HEK293 (cell line): ENCODE results near the gene BCORL1.

Experiments
- CTCF ChIA-PET: fragments of 350-600 bp; formaldehyde crosslinking; extraction: SDS; loops from one replicate; lab custom pipeline; 2021; ENCODE audit warnings: antibody characterized with exemption; lab: Yijun Ruan, JAX
- POLR2A ChIA-PET: fragments of 300-600 bp; formaldehyde crosslinking; extraction: SDS; loops from one replicate; lab custom pipeline; 2020; ENCODE audit warnings: antibody characterized with exemption, inconsistent platforms; lab: Yijun Ruan, JAX
- H3K27ac ChIP-seq: fragments of 200-500 bp; sonication (Bioruptor generic); 2 replicates; pipeline ENCODE4 v1.5.1; 2014; ENCODE audit warnings: low read depth, low read length, control low read depth, inconsistent platforms; ENCODE audit errors: extremely low read depth
- H3K36me3 ChIP-seq, 2 experiments: fragments of 200-500 bp in 1 of 2; sonication (Bioruptor generic) in 1 of 2; 1 replicate in 1 of 2; 2 replicates in 1 of 2; pipeline ENCODE4 v1.5.1; 2014 to 2017; ENCODE audit warnings: inconsistent platforms in 2 of 2, low read length in 2 of 2; ENCODE audit not compliant: control insufficient read depth in 2 of 2, insufficient read depth in 1 of 2
- H3K4me1 ChIP-seq: fragments of 200-500 bp; sonication (Bioruptor generic); 2 replicates; pipeline ENCODE4 v1.5.1; 2014; ENCODE audit warnings: mild to moderate bottlenecking, low read length, inconsistent platforms; ENCODE audit not compliant: control insufficient read depth, insufficient read depth
- H3K4me3 ChIP-seq: 2 replicates; pipeline ENCODE4 v1.5.1; 2011; ENCODE audit warnings: low read depth, mild to moderate bottlenecking, control low read depth, low read length, moderate library complexity
- H3K9me3 ChIP-seq: fragments of 200-500 bp; sonication (Bioruptor generic); 2 replicates; pipeline ENCODE4 v1.5.1; 2014; ENCODE audit warnings: low read depth, low read length, inconsistent platforms; ENCODE audit not compliant: control insufficient read depth, insufficient read depth
- BCL11A ChIP-seq: fragments of 450-650 bp; formaldehyde crosslinking; IDR thresholded peaks from 2 replicates; pipeline ENCODE4 v1.5.1; 2016; ENCODE audit warnings: low read depth, missing biosample characterization, missing genetic modification characterization
- EGR2 ChIP-seq: fragments of 450-650 bp; formaldehyde crosslinking; IDR thresholded peaks from 2 replicates; pipeline ENCODE4 v1.5.1; 2016; ENCODE audit warnings: low read depth, missing biosample characterization, missing genetic modification characterization
- GLIS2 ChIP-seq: fragments of 450-650 bp; formaldehyde crosslinking; IDR thresholded peaks from 2 replicates; pipeline ENCODE4 v1.5.1; 2016; ENCODE audit warnings: missing biosample characterization, missing genetic modification characterization
- SP3 ChIP-seq: fragments of 450-650 bp; formaldehyde crosslinking; IDR thresholded peaks from 2 replicates; pipeline ENCODE4 v1.5.1; 2016; ENCODE audit warnings: missing biosample characterization, missing genetic modification characterization
- WT1 ChIP-seq: fragments of 450-650 bp; formaldehyde crosslinking; IDR thresholded peaks from 2 replicates; pipeline ENCODE4 v1.5.1; 2016; ENCODE audit warnings: missing biosample characterization, missing genetic modification characterization
- ZBTB17 ChIP-seq: fragments of 450-650 bp; formaldehyde crosslinking; IDR thresholded peaks from 2 replicates; pipeline ENCODE4 v1.5.1; 2016; ENCODE audit warnings: missing biosample characterization, missing genetic modification characterization
- ZNF223 ChIP-seq: fragments of 450-650 bp; formaldehyde crosslinking; IDR thresholded peaks from 2 replicates; pipeline ENCODE4 v1.5.1; 2016; ENCODE audit warnings: missing biosample characterization, missing genetic modification characterization
- ZNF266 ChIP-seq: fragments of 450-650 bp; formaldehyde crosslinking; IDR thresholded peaks from 2 replicates; pipeline ENCODE4 v1.5.1; 2016; ENCODE audit warnings: missing biosample characterization, missing genetic modification characterization, low read depth
- ZNF366 ChIP-seq: fragments of 450-650 bp; formaldehyde crosslinking; conservative IDR thresholded peaks from 2 replicates; pipeline ENCODE4 v1.5.1; 2016; ENCODE audit warnings: missing biosample characterization, missing genetic modification characterization
- ZNF544 ChIP-seq: fragments of 450-650 bp; formaldehyde crosslinking; IDR thresholded peaks from 2 replicates; pipeline ENCODE4 v1.5.0; 2017; ENCODE audit warnings: missing biosample characterization, missing genetic modification characterization
- ZNF549 ChIP-seq: fragments of 450-650 bp; IDR thresholded peaks from 2 replicates; pipeline ENCODE4 v1.5.1; 2018; ENCODE audit warnings: missing biosample characterization, missing genetic modification characterization, mild to moderate bottlenecking, inconsistent platforms, moderate library complexity
- ZNF654 ChIP-seq: fragments of 450-650 bp; formaldehyde crosslinking; IDR thresholded peaks from 2 replicates; pipeline ENCODE4 v1.5.1; 2016; ENCODE audit warnings: low read depth, missing biosample characterization, missing genetic modification characterization
- ZNF76 ChIP-seq: fragments of 450-650 bp; formaldehyde crosslinking; IDR thresholded peaks from 2 replicates; pipeline ENCODE4; 2016; ENCODE audit warnings: low read depth, missing biosample characterization, missing genetic modification characterization, borderline replicate concordance
- TF ChIP-seq, protein P1 (sequence below): fragments of 450-650 bp; formaldehyde crosslinking; IDR thresholded peaks from 2 replicates; pipeline ENCODE4 v1.5.1; 2016; ENCODE audit warnings: missing biosample characterization, missing genetic modification characterization
- TF ChIP-seq, protein P2 (sequence below): fragments of 450-650 bp; formaldehyde crosslinking; conservative IDR thresholded peaks from 2 replicates; pipeline ENCODE4 v1.5.1; 2016; ENCODE audit warnings: low read depth, missing biosample characterization, missing genetic modification characterization
- TF ChIP-seq, protein P3 (sequence below): fragments of 450-650 bp; formaldehyde crosslinking; IDR thresholded peaks from 2 replicates; pipeline ENCODE4 v1.5.1; 2017; ENCODE audit warnings: missing biosample characterization, missing genetic modification characterization

Gene BCORL1

DNA sequence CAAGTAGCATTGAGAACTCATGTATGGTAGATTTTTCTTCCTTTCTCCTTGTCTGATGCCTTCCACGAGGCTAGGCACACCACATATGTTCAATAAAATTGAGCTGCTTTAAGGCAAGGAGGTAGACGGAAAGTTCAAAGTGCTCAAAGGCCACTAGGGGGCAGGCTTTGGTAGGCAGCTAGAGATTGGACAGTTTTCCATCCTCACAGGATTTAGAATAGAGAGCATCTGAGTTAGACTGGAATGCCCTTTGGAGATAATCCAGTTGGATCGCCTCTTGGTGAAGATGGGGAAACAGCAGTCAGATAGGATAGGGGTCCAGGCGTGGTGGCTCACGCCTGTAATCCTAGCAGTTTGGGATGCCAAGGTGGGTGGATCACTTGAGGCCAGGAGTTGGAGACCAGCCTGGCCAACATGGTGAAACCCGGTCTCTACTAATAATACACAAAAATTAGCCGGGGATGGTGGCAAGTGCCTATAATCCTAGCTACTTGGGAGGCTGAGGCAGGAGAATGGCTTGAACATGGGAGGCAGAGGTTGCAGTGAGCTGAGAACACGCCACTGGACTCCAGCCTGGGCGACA, 97.5 kb downstream of the BCORL1 start:
- Histone ChIP-seq H3K27ac (no peak overlapping the region), H3K36me3 (peaks cover 0 to 4% of the 10 kb centered on the region in 2 experiments; a peak in 2 of 3 replicates), H3K4me1 (no peaks in the 10 kb centered on the region), H3K9me3 (no peaks in the 10 kb centered on the region), H3K4me3 (no peak overlapping the region)
- ChIA-PET POLR2A (interaction anchor here (0.5 to 1.1 kb wide), 3 partner anchors 42 to 85 kb away, joined by 3 read pairs; partner anchors contain the start of gene AIFM1), CTCF (interaction anchor here (0.5 to 5.2 kb wide), 38 partner anchors 9 to 837 kb away, joined by 3 to 72 read pairs (median 3); no protein-coding TSS in a partner anchor)
- TF ChIP-seq BCL11A (tag by site-specific recombination) (no peak), ZNF223 (tag by site-specific recombination) (no peak), ZBTB17 (tag by site-specific recombination) (peak; percentile 79), ZNF654 (peak; percentile 94), GLIS2 (tag by site-specific recombination) (no peak), ZNF266 (tag by site-specific recombination) (no peak)
- TF ChIP-seq, protein P1, sequence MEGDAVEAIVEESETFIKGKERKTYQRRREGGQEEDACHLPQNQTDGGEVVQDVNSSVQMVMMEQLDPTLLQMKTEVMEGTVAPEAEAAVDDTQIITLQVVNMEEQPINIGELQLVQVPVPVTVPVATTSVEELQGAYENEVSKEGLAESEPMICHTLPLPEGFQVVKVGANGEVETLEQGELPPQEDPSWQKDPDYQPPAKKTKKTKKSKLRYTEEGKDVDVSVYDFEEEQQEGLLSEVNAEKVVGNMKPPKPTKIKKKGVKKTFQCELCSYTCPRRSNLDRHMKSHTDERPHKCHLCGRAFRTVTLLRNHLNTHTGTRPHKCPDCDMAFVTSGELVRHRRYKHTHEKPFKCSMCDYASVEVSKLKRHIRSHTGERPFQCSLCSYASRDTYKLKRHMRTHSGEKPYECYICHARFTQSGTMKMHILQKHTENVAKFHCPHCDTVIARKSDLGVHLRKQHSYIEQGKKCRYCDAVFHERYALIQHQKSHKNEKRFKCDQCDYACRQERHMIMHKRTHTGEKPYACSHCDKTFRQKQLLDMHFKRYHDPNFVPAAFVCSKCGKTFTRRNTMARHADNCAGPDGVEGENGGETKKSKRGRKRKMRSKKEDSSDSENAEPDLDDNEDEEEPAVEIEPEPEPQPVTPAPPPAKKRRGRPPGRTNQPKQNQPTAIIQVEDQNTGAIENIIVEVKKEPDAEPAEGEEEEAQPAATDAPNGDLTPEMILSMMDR: peak; percentile 45; the same call in 1 of the 2 replicates
- TF ChIP-seq, all 188 proteins: peak for 3

DNA sequence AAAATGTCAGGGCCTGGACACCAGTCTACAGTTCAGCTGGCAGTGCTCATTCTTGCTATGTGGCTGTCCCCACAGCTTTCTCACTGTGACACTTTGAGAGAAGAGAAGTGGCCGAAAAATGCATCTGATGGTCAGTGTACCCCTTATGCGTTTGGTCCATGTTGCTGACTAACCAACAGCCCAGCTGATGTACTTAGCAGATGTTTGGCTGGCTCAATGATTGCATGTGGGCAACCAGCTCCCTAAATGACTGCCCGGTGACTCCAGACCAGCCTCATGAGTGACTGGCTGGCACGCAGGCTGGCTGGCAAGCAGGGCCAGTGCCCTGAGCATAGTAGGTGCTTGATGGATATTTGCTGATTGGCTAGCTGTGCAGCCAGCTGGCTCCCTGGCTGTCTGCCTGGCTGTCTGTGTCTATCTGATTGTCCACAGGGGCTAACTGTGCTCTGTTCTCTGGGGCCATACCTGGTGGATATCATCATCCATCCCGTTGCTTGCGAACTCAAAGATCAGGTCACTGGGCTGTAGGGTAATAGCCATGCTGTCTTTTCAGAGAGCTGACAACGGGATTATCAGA, 98.4 kb downstream of the BCORL1 start:
- Histone ChIP-seq H3K4me3 (no peak overlapping the region), H3K9me3 (no peaks in the 10 kb centered on the region), H3K4me1 (no peaks in the 10 kb centered on the region), H3K36me3 (peaks cover 0 to 4% of the 10 kb centered on the region in 2 experiments; a peak in 2 of 3 replicates), H3K27ac (no peak overlapping the region)
- TF ChIP-seq ZNF544 (no peak), ZNF76 (tag by site-specific recombination) (no peak), ZNF549 (no peak), WT1 (tag by site-specific recombination) (no peak)
- TF ChIP-seq, protein P2, sequence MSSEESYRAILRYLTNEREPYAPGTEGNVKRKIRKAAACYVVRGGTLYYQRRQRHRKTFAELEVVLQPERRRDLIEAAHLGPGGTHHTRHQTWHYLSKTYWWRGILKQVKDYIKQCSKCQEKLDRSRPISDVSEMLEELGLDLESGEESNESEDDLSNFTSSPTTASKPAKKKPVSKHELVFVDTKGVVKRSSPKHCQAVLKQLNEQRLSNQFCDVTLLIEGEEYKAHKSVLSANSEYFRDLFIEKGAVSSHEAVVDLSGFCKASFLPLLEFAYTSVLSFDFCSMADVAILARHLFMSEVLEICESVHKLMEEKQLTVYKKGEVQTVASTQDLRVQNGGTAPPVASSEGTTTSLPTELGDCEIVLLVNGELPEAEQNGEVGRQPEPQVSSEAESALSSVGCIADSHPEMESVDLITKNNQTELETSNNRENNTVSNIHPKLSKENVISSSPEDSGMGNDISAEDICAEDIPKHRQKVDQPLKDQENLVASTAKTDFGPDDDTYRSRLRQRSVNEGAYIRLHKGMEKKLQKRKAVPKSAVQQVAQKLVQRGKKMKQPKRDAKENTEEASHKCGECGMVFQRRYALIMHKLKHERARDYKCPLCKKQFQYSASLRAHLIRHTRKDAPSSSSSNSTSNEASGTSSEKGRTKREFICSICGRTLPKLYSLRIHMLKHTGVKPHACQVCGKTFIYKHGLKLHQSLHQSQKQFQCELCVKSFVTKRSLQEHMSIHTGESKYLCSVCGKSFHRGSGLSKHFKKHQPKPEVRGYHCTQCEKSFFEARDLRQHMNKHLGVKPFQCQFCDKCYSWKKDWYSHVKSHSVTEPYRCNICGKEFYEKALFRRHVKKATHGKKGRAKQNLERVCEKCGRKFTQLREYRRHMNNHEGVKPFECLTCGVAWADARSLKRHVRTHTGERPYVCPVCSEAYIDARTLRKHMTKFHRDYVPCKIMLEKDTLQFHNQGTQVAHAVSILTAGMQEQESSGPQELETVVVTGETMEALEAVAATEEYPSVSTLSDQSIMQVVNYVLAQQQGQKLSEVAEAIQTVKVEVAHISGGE (tag by site-specific recombination): no peak
- CTCF ChIA-PET: interaction anchor here (0.8 to 5.2 kb wide), 13 partner anchors 13 to 165 kb away, joined by 3 to 72 read pairs (median 3); no protein-coding TSS in a partner anchor
- POLR2A ChIA-PET: interaction anchor here (0.6 kb wide), 1 partner anchor 111 kb away, joined by 4 read pairs; no protein-coding TSS in a partner anchor

DNA sequence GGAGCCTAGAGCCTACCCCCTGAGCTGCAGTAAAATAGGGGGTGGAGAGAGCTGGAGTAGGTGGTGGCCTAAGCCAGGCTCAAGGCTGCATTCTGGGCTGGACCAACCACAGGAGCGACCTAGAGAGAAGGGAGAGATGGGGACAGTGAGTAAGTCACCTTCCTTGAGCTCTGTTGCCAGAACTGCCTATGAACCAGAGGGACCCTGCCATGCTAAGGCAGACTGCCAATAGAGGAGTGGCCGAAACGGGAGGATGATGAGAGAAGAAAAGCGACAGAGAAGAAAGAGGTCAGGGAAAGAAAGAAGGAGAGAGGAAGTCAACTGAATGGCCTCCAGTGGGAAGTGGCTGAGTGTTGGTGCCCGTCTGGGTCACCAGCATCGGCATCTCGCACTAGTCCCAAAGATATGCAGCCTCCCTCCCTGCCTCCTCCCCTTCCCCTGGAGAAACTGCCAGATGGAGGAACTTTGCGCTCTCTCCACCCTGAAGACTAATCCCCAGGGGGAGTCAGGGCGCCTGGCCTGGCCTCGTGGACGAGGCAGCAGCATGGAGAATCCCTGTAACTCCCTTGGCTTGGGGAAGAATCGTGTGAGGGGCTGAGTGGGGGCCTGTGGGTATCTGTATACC, 99.1 kb downstream of the BCORL1 start:
- H3K4me3 ChIP-seq: no peak overlapping the region
- H3K36me3 ChIP-seq: peaks cover 0 to 4% of the 10 kb centered on the region in 2 experiments; a peak in 2 of 3 replicates
- H3K27ac ChIP-seq: no peak overlapping the region
- TF ChIP-seq ZNF366 (tag by site-specific recombination) (peak; percentile 34; the same call in 1 of the 2 replicates), EGR2 (tag by site-specific recombination) (no peak), SP3 (tag by site-specific recombination) (no peak)
- TF ChIP-seq, protein P3, sequence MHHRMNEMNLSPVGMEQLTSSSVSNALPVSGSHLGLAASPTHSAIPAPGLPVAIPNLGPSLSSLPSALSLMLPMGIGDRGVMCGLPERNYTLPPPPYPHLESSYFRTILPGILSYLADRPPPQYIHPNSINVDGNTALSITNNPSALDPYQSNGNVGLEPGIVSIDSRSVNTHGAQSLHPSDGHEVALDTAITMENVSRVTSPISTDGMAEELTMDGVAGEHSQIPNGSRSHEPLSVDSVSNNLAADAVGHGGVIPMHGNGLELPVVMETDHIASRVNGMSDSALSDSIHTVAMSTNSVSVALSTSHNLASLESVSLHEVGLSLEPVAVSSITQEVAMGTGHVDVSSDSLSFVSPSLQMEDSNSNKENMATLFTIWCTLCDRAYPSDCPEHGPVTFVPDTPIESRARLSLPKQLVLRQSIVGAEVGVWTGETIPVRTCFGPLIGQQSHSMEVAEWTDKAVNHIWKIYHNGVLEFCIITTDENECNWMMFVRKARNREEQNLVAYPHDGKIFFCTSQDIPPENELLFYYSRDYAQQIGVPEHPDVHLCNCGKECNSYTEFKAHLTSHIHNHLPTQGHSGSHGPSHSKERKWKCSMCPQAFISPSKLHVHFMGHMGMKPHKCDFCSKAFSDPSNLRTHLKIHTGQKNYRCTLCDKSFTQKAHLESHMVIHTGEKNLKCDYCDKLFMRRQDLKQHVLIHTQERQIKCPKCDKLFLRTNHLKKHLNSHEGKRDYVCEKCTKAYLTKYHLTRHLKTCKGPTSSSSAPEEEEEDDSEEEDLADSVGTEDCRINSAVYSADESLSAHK (tag by site-specific recombination): 0 out of 2 replicates have a peak, but pooled peaks have one; percentile 26
- no peaks in the 10 kb centered on the region for H3K4me1 ChIP-seq
- ChIA-PET POLR2A (no interaction called here), CTCF (interaction anchor here (1.1 to 5.2 kb wide), 5 partner anchors 13 to 111 kb away, joined by 3 to 72 read pairs (median 17); no protein-coding TSS in a partner anchor)
- H3K9me3 ChIP-seq: no peaks in the 10 kb centered on the region
